ENCODE measurements around the gene EDN3. TPM values are rescaled to one million over a fixed set of nuclear protein-coding genes. Genes with fewer than 3 reads are reported as not detected.

Gene EDN3
- total RNA-seq, 1 donor from 2014 or later: not detected

- no peak for DNase-seq (ENCODE audit: low read depth)
- Histone ChIP-seq H3K4me3 (ENCODE audit: low read depth, low read length) (no peak overlapping the region), H3K27me3 (ENCODE audit: control insufficient read depth, insufficient read depth, low read length) (peaks cover 8% of the 10 kb centered on the region), H3K36me3 (ENCODE audit: control insufficient read depth, insufficient read depth, low read length) (no peaks in the 10 kb centered on the region)
- TF ChIP-seq CTCF (IDR thresholded peaks at IDR 0.05; ENCODE audit: insufficient read depth, low read length, poor library complexity, severe bottlenecking): no peak
Observed at GRCh38 chr20:59299945-59300332, 472 bp upstream of the EDN3 start.

GRCh38 chr20:59301343-59302007 lies 1.1 kb downstream of the EDN3 start:
- no peak overlapping the region for H3K4me3 ChIP-seq (ENCODE audit: low read depth, low read length)
- H3K36me3 ChIP-seq (ENCODE audit: control insufficient read depth, insufficient read depth, low read length): no peaks in the 10 kb centered on the region
- peaks cover 8% of the 10 kb centered on the region for H3K27me3 ChIP-seq (ENCODE audit: control insufficient read depth, insufficient read depth, low read length)
- DNase-seq (ENCODE audit: low read depth): no peak
- TF ChIP-seq CTCF (IDR thresholded peaks at IDR 0.05; ENCODE audit: insufficient read depth, low read length, poor library complexity, severe bottlenecking): no peak

- no peak overlapping the region for H3K4me3 ChIP-seq (ENCODE audit: low read depth, low read length)
- no peaks in the 10 kb centered on the region for H3K27me3 ChIP-seq (ENCODE audit: control insufficient read depth, insufficient read depth, low read length)
- no peak for DNase-seq (ENCODE audit: low read depth)
- no peaks in the 10 kb centered on the region for H3K36me3 ChIP-seq (ENCODE audit: control insufficient read depth, insufficient read depth, low read length)
- TF ChIP-seq CTCF (IDR thresholded peaks at IDR 0.05; ENCODE audit: insufficient read depth, low read length, poor library complexity, severe bottlenecking): no peak
Observed at GRCh38 chr20:59305908-59306655, 5.7 kb downstream of the EDN3 start.

GRCh38 chr20:59307270-59307669 lies 6.9 kb downstream of the EDN3 start:
- no peak for TF ChIP-seq CTCF (IDR thresholded peaks at IDR 0.05; ENCODE audit: insufficient read depth, low read length, poor library complexity, severe bottlenecking)
- H3K4me3 ChIP-seq (ENCODE audit: low read depth, low read length): no peak overlapping the region
- H3K27me3 ChIP-seq (ENCODE audit: control insufficient read depth, insufficient read depth, low read length): no peaks in the 10 kb centered on the region
- no peak for DNase-seq (ENCODE audit: low read depth)
- H3K36me3 ChIP-seq (ENCODE audit: control insufficient read depth, insufficient read depth, low read length): no peaks in the 10 kb centered on the region

- DNase-seq (ENCODE audit: low read depth): no peak
- H3K36me3 ChIP-seq (ENCODE audit: control insufficient read depth, insufficient read depth, low read length): no peaks in the 10 kb centered on the region
- no peaks in the 10 kb centered on the region for H3K27me3 ChIP-seq (ENCODE audit: control insufficient read depth, insufficient read depth, low read length)
- no peak overlapping the region for H3K4me3 ChIP-seq (ENCODE audit: low read depth, low read length)
- TF ChIP-seq CTCF (IDR thresholded peaks at IDR 0.05; ENCODE audit: insufficient read depth, low read length, poor library complexity, severe bottlenecking): no peak
Observed at GRCh38 chr20:59308493-59309201, 8.2 kb downstream of the EDN3 start.

All from kidney epithelial cell (primary cell).